GM12864 (cell line): Measurements from ENCODE around the gene ALG12.

Experiments
- DNase-seq: peaks from one replicate; pipeline ENCODE4 v3.0.0-alpha.2; 2011; ENCODE audit warnings: low read depth
- H3K4me3 ChIP-seq: 2 replicates; pipeline ENCODE4 v1.5.1; 2011; ENCODE audit warnings: mild to moderate bottlenecking, low read depth, low read length, control low read depth
- CTCF ChIP-seq: IDR thresholded peaks from 2 replicates; pipeline ENCODE4 v1.5.1; 2011; ENCODE audit warnings: low read depth, mild to moderate bottlenecking, moderate library complexity, low read length, control low read depth, inconsistent platforms; ENCODE audit errors: missing control alignments

The ALG12 gene

GRCh38 chr22:49884503-49885260 lies 33.6 kb downstream of the ALG12 start:
- no peak for TF ChIP-seq CTCF
- H3K4me3 ChIP-seq: no peak overlapping the region
- DNase-seq: no peak

GRCh38 chr22:49884075-49884474 lies 34.2 kb downstream of the ALG12 start:
- TF ChIP-seq CTCF: no peak
- no peak overlapping the region for H3K4me3 ChIP-seq
- no peak for DNase-seq

GRCh38 chr22:49883294-49883640 lies 35.0 kb downstream of the ALG12 start:
- DNase-seq: no peak
- no peak for TF ChIP-seq CTCF
- H3K4me3 ChIP-seq: no peak overlapping the region

GRCh38 chr22:49882519-49883293 lies 35.5 kb downstream of the ALG12 start:
- DNase-seq: no peak
- TF ChIP-seq CTCF: no peak
- no peak overlapping the region for H3K4me3 ChIP-seq

- no peak overlapping the region for H3K4me3 ChIP-seq
Observed at GRCh38 chr22:49881856-49882255, 36.4 kb downstream of the ALG12 start.

GRCh38 chr22:49880281-49880680 lies 38.0 kb downstream of the ALG12 start:
- no peak overlapping the region for H3K4me3 ChIP-seq
- no peak for DNase-seq
- TF ChIP-seq CTCF: no peak

More at GRCh38 chr22:49881856-49882255, 36.4 kb downstream of the ALG12 start:
- peak; percentile 8 for DNase-seq
- TF ChIP-seq CTCF: no peak
